Left lobe of liver (tissue), 2 donors: ENCODE measurements around the gene NDUFB7. TPM values are rescaled to one million over a fixed set of nuclear protein-coding genes. Genes with fewer than 3 reads are reported as not detected.

Experiments used
- ATAC-seq: fragments of 200-7000 bp; cut with Tn5 transposase; one replicate; pipeline ENCODE4 v1.9.1; 2020; ENCODE audit warnings: mild to moderate bottlenecking, moderate library complexity
- DNase-seq: peaks from one replicate; pipeline ENCODE4 v3.0.0-alpha.2; 2020; ENCODE audit warnings: low spot score
- total RNA-seq: library from RNA; stranded (reverse); gene quantifications from one replicate; pipeline ENCODE4 v1.2.1, GENCODE V29; 2021
- donor health status: DM: no; HTN: no; CAD: no; lungs with moderate emphysema.
- donor health status: DM: no; HTN: yes; CAD: no.

Gene NDUFB7
- total RNA-seq, 1 donor from 2014 or later = 134 TPM

DNA sequence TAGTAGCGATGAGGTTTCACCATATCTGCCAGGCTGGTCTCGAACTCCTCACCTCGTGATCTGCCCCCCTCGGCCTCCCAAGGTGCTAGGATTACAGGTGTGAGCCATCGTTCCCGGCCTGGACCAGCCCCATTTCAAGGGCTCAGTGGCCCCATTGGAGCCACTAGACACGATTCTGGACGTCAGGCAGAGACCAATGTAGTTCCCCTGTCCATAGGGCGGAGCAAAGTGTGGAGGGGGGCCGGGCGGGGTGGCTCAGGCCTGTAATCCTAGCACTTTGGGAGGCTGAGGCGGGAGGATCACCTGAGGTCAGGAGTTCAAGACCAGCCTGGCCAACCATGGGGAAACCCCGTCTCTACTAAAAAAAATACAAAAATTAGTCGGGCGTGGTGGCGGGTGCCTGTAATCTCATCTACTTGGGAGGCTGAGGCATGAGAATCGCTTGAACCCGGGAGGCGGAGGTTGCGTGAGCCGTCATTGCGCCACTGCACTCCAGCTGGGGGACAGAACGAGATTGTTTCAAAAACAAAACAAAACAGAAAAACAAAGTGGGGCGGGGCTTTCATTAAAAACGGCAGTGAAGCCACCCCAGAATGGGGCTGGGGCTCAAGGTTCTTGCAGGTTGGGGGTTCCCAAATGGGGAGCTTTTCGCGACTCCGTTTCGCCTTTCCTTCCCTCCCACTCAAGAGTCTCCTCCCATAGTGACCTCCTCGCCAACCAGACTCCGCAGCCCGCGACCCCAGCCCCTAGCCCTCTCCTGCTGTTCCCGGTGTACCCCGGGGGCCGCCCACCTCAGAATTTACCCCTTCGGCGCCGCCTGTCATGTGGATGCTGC, 43.2 kb downstream of the NDUFB7 start:
- no peak for DNase-seq

DNA sequence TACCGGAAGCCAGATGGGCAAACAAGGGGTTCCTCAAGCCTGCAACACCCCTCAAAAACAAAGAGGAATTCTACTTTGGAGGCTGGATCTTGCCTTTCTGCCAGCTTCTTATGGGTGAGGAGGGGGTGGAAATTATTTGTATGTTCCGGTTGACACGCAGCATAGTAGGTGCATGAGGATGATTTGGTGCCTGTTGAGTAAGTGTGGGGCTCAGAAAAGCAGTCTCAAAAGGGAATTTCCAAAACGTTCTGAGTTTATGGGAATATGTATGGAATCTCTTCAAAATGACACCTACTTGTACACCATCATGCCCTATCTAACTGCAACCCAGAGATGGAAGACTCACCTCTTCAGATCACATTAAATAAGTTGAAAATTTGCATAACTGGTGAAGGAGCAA, 45.4 kb downstream of the NDUFB7 start:
- DNase-seq (no peak), ATAC-seq (no peak)

More for the DNA sequence above, 43.2 kb downstream of the NDUFB7 start:
- ATAC-seq = no peak

DNA sequence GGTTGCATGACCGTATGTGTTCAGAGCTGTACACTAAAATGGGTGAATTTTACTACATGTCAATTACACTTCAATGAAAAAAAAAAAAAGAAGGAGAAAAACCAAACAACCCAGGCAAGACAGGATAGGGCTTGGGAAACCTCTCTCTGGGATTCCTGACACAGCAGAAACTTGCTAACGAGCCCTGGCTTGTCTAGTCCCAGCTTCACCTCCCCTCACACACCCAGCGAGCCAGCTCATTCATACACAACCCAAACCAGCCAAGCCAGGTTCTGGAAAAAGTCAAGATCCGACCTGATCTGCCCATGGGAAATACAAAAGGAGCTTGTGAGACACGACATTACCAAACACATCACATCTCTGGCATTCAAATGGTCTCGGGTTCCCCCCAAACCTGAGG, 46.1 kb downstream of the NDUFB7 start:
- DNase-seq (no peak), ATAC-seq (no peak)

DNA sequence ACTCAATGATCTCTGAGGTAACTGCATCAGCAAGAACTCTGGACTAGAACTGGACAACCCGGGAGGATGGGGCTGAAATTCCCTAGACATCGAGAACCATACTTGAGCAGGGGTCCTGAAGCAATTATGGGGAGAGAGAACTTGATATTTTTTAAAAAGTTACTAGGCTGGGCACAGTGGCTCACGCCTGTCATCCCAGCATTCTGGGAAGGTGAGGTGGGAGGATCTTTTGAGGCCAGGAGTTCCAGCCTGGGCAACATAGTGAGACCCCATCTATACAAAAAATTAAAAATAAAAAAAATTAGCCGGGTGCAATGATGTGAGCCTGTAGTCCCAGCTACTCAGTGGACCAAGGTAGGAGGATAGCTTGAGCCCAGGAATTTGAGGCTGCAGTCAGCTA, 51.3 kb downstream of the NDUFB7 start:
- ATAC-seq = no peak
- DNase-seq = no peak

DNA sequence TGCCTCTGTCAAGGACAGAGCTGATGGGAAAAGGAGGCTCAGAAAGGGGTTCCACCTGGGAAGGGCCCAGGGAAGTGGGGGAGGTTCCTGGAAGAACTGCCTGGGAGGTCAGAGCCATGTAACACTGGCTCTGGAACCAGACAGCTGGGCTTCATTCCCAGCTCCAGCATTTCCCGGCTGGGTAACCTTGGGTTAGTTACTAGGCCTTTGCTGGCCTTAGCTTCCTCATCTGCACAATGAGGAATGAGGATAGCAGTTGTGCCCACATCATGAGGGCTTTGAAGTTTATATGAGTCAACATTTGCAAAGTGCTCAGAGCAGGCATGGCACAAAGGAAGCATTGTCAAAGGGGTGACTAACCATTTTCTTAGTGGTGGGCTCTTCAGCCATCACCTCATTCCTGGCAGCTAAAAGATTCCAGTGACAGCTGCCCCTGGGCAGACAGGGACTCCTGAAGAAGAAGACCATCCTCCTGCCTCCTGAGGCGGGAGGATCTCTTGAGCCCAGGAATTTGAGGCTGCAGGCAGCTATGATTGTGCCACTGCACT, 51.9 kb downstream of the NDUFB7 start:
- ATAC-seq (peak; percentile 7), DNase-seq (peak; percentile 73)

DNA sequence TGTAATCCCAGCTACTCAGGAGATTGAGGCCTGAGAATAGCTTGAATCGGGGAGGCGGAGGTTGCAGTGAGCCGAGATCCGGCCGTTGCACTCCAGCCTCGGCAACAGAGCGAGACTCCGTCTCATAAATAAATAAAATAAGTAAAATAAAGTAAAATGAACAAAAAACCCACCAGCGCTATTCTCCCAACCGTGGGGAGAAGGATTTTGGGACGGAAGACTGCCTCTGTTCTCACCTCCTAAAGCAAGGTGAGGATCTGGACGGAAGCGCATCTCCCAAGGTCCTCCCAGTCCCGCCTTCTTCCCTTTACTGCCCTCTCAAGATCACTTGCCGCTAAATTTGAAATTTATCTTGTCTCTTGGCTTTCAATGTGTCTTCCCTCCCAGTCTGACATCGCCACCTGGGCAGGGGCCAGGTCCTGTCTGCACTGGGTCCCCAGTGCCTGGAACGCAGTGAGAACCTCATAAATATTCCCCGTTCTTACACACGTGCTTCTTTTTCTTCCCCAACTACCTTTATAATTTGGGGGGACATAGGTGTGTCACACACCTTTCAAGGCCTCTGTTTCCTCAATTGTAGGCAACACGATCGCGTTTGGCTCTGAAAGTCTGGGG, 52.5 kb downstream of the NDUFB7 start:
- no peak for ATAC-seq
- DNase-seq = no peak

DNA sequence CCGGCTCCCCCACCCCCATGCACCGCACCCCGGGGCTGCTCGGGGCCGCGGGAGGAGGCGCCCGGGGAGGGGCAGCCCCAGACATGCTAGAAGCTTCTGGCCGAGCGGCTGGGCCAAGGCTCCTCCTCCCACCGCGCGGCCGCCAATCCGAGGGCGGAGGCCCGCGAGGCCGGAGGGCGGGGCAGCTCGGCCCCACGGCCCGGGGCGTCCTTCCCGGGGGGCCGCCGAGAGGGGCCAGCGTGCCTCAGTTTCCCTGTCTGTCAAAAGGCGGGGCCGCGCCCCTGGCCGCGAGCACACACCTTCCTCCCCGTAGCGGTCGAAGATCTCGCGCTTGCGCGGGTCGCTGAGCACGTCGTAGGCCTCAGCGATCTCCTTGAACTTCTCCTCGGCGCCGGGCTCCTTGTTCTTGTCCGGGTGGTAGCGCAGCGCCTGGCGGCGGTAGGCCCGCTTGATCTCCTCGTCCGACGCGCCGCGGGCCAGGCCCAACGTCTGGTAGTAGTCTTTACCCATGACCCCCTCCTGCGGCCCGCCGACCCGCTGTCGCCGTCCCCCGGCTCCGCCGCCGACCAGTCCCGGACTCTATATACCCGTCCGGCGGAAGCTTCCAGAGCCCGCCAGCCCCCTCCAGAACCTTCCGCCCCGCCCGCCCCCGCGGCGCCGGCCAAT, 53.9 kb downstream of the NDUFB7 start, which contains the start of gene DNAJB1:
TSS of gene DNAJB1 (minus strand) at position 558 of the 666 bp plus-strand sequence. CDS start at position 510, 48 bp downstream.
- ATAC-seq (peak; percentile 73), DNase-seq (peak; percentile 91)

DNA sequence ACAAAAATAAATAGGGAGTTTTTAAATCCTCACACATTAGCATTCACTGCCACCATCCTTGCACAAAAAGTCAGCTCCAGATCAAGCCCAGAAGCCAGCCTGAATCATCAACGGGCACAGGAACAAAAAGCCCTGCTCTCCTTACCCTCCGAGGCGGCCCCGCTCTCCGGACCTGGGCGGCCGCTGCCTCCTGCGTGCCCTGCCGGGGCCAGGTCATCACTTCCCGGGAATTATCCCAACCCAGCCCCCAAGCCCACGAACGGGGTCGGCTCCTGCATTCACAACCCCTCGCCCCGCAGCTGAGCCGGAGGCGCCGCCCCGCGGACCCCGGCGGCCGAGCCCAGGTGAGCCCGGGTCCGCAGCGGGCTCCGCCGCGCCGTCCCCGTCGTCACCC, 54.4 kb downstream of the NDUFB7 start:
- ATAC-seq (no peak), DNase-seq (no peak)

DNA sequence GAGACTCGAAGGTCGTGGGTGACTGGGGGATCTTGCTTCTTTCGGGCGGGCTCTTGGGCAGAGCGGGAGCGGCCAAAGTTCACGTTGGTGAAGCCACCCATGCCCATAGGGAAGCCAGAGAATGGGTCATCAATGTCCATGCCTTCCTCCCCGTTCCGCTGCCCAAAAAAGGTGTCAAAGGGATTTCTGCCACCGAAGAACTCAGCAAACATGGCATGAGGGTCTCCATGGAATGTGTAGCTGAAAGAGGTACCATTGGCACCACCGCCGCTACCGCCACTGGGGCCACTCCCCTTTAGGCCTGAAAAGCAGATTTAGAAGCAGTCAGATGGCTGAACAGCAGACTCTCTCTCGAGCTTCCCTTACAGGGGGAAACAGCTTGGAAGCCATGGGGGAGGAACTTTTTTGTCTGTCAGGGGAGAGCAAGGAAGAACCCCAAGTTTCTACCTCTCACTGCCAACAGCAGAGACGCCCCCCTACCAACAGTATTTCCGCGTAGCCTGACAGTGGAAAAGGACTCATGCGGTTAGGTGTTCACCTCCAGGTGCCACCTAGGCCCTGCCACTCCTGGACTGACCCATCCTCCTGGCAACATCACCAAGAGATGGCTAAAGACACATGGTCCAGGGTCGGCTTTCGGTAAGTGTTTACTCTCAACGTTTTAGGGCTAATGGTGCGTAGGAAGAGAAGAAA, 55.0 kb downstream of the NDUFB7 start:
- no peak for DNase-seq
- no peak for ATAC-seq

Other genes starting within 250 kb of the NDUFB7 start
- gene ADGRE5, start 190.6 kb downstream of the NDUFB7 start, total RNA-seq = 11.7 TPM
- gene DDX39A, start 152.7 kb downstream of the NDUFB7 start, total RNA-seq = 18.0 TPM
- gene PKN1, start 138.8 kb downstream of the NDUFB7 start, total RNA-seq = 32.4 TPM
- gene PTGER1, start 96.7 kb downstream of the NDUFB7 start, total RNA-seq = 0.13 TPM
- 28.2 TPM for gene GIPC1, start 75.9 kb downstream of the NDUFB7 start, total RNA-seq
- gene DNAJB1, start 53.7 kb downstream of the NDUFB7 start, total RNA-seq = 70.7 TPM
- gene TECR, start 42.5 kb downstream of the NDUFB7 start, total RNA-seq = 101 TPM
- not detected for gene CLEC17A, start 11.0 kb upstream of the NDUFB7 start, total RNA-seq
- gene ADGRE3, start 102.8 kb upstream of the NDUFB7 start, total RNA-seq = 0.10 TPM
- gene ZNF333, start 118.0 kb upstream of the NDUFB7 start, total RNA-seq = 3.6 TPM
- 1.6 TPM for gene ADGRE2, start 206.5 kb upstream of the NDUFB7 start, total RNA-seq